WTC11 (cell line): ENCODE results near the gene TXNRD1. TPM values are rescaled to one million over a fixed set of nuclear protein-coding genes. Genes with fewer than 3 reads are reported as not detected.

ENCODE experiments used
- ATAC-seq: fragments of 200-7000 bp; cut with Tn5 transposase; 2 replicates; pipeline ENCODE4 v1.10.0; 2021; ENCODE audit warnings: mild to moderate bottlenecking, moderate library complexity
- CTCF ChIA-PET: fragments of 300-600 bp; sonication (Branson Sonifier 250); formaldehyde crosslinking; loops from one replicate; lab custom pipeline; 2021; ENCODE audit warnings: antibody characterized with exemption; lab: Charles Lee
- POLR2A ChIA-PET: fragments of 350-600 bp; sonication (Branson Sonifier 250); formaldehyde crosslinking; loops from one replicate; lab custom pipeline; 2021; ENCODE audit warnings: antibody characterized with exemption; lab: Charles Lee
- DNase-seq: peaks from one replicate; pipeline ENCODE4 v3.0.0; 2021; ENCODE audit warnings: low spot score
- H3K27ac Mint-ChIP-seq: 2 replicates; pipeline ENCODE4 v1.8.0; 2021; ENCODE audit warnings: mixed read lengths
- H3K27me3 Mint-ChIP-seq: 2 replicates; pipeline ENCODE4 v1.8.0; 2021; ENCODE audit warnings: low read depth, mild to moderate bottlenecking, moderate library complexity, mixed read lengths
- H3K36me3 Mint-ChIP-seq: 2 replicates; pipeline ENCODE4 v1.8.0; 2021; ENCODE audit warnings: mixed read lengths
- H3K4me1 Mint-ChIP-seq: 2 replicates; pipeline ENCODE4 v1.8.0; 2022; ENCODE audit warnings: mixed read lengths
- H3K4me3 Mint-ChIP-seq: 2 replicates; pipeline ENCODE4 v1.8.0; 2021; ENCODE audit warnings: mild to moderate bottlenecking, moderate library complexity, mixed read lengths
- H3K9me3 Mint-ChIP-seq: 2 replicates; pipeline ENCODE4 v1.8.0; 2021; ENCODE audit warnings: mixed read lengths
- ESRRA ChIP-seq: sonication (generic); formaldehyde crosslinking; IDR thresholded peaks from 2 replicates; pipeline ENCODE4 v1.8.1; 2022; ENCODE audit warnings: mild to moderate bottlenecking, missing genetic modification reagents, borderline replicate concordance
- ETV6 ChIP-seq: sonication (generic); formaldehyde crosslinking; IDR thresholded peaks from 2 replicates; pipeline ENCODE4 v1.8.1; 2022; ENCODE audit warnings: mild to moderate bottlenecking, missing genetic modification reagents
- FOXP1 ChIP-seq: sonication (generic); formaldehyde crosslinking; IDR thresholded peaks from 2 replicates; pipeline ENCODE4 v1.8.0; 2022; ENCODE audit warnings: missing genetic modification reagents, mild to moderate bottlenecking, moderate library complexity, borderline replicate concordance
- GABPB1 ChIP-seq: sonication (generic); formaldehyde crosslinking; IDR thresholded peaks from 2 replicates; pipeline ENCODE4 v1.8.1; 2023; ENCODE audit warnings: mild to moderate bottlenecking, missing genetic modification reagents
- HMGA2 ChIP-seq: fragments of 250-450 bp; sonication (Bioruptor Pico); IDR thresholded peaks from 2 replicates; pipeline ENCODE4 v1.4.0; 2021; ENCODE audit warnings: mild to moderate bottlenecking, moderate library complexity
- MYBL2 ChIP-seq: sonication (generic); formaldehyde crosslinking; IDR thresholded peaks from 2 replicates; pipeline ENCODE4 v1.8.1; 2023; ENCODE audit warnings: mild to moderate bottlenecking, moderate library complexity, missing genetic modification reagents
- NFATC4 ChIP-seq: fragments of 250-450 bp; sonication (Bioruptor Pico); IDR thresholded peaks from 2 replicates; pipeline ENCODE4 v1.9.0; 2021; ENCODE audit warnings: mild to moderate bottlenecking
- SMAD3 ChIP-seq: sonication (generic); formaldehyde crosslinking; IDR thresholded peaks from 2 replicates; pipeline ENCODE4 v1.8.0; 2022; ENCODE audit warnings: missing genetic modification reagents, mild to moderate bottlenecking, borderline replicate concordance
- SMAD4 ChIP-seq: sonication (generic); formaldehyde crosslinking; IDR thresholded peaks from 2 replicates; pipeline ENCODE4 v1.8.0; 2022; ENCODE audit warnings: mild to moderate bottlenecking, missing genetic modification reagents
- STAT6 ChIP-seq: sonication (generic); formaldehyde crosslinking; conservative IDR thresholded peaks from 2 replicates; pipeline ENCODE4 v1.8.1; 2023; ENCODE audit warnings: mild to moderate bottlenecking, low read depth, missing genetic modification reagents, moderate library complexity
- TEAD1 ChIP-seq: sonication (generic); formaldehyde crosslinking; IDR thresholded peaks from 2 replicates; pipeline ENCODE4 v1.8.0; 2022; ENCODE audit warnings: mild to moderate bottlenecking, missing genetic modification reagents
- TEAD4 ChIP-seq: sonication (generic); formaldehyde crosslinking; IDR thresholded peaks from 2 replicates; pipeline ENCODE4 v1.8.0; 2022; ENCODE audit warnings: mild to moderate bottlenecking, missing genetic modification reagents
- ZBTB21 ChIP-seq: sonication (generic); formaldehyde crosslinking; IDR thresholded peaks from 2 replicates; pipeline ENCODE4 v1.8.1; 2023; ENCODE audit warnings: mild to moderate bottlenecking, missing genetic modification reagents, borderline replicate concordance
- ZNF121 ChIP-seq: sonication (generic); formaldehyde crosslinking; IDR thresholded peaks from 2 replicates; pipeline ENCODE4 v1.8.0; 2023; ENCODE audit warnings: missing genetic modification reagents
- ZNF425 ChIP-seq: fragments of 250-450 bp; sonication (Bioruptor Pico); conservative IDR thresholded peaks from 2 replicates; pipeline ENCODE4 v1.9.0; 2021; ENCODE audit warnings: mild to moderate bottlenecking
- total RNA-seq: library from RNA; stranded (reverse); gene quantifications from 3 replicates; pipeline ENCODE4 v1.2.3, GENCODE V29; 2021
- TF ChIP-seq, protein P1 (sequence below): sonication (generic); formaldehyde crosslinking; IDR thresholded peaks from 2 replicates; pipeline ENCODE4 v1.8.0; 2023; ENCODE audit warnings: missing genetic modification reagents, mild to moderate bottlenecking, borderline replicate concordance
- TF ChIP-seq, protein P2 (sequence below): sonication (generic); formaldehyde crosslinking; IDR thresholded peaks from 2 replicates; pipeline ENCODE4 v1.8.1; 2023; ENCODE audit warnings: mild to moderate bottlenecking, missing genetic modification reagents, moderate library complexity
- TF ChIP-seq, protein P3 (sequence below): sonication (generic); formaldehyde crosslinking; IDR thresholded peaks from 2 replicates; pipeline ENCODE4 v1.8.0; 2023; ENCODE audit warnings: missing genetic modification reagents
- TF ChIP-seq, protein P4 (sequence below): sonication (generic); formaldehyde crosslinking; IDR thresholded peaks from 2 replicates; pipeline ENCODE4 v1.8.1; 2023; ENCODE audit warnings: mild to moderate bottlenecking, missing genetic modification reagents, moderate library complexity

The TXNRD1 gene
- total RNA-seq, 1 experiment from 2014 or later = 113 TPM

DNA sequence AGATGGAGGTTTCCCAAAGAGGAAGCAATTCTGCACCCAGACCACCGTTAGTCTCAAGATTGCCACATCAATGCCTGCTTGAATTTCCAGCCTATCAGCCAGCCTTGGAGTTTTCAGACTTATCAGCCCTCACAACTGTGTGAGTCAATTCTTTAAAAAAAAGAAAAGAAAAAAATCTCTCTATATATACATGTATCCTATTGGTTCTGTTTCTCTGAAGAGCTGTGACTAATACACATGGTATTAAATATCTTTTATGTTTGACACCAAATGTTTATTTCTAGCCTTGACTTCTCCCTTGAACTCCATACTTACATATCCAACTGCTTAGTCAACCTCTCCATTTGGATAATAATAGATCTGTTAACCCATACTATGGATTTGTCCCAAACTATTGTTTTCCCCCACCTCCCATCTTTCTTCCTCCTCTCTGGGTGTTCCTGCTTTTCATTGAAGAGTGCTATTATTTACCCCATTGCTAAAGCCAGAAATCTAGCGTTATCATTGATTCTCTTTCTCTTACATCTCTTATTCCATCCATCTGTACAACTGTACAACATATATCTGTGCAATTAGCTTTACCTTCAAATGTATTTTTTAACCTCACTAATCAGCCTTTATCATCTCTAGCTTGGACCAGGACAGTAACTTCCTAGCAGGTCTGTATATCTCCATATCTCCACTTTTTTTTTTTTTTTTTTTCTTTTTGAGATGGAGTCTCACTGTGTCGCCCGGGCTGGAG lies 65.3 kb downstream of the TXNRD1 start (continued):
- TF ChIP-seq ZNF425 = no peak
- TF ChIP-seq, all 79 proteins: peak for 0

DNA sequence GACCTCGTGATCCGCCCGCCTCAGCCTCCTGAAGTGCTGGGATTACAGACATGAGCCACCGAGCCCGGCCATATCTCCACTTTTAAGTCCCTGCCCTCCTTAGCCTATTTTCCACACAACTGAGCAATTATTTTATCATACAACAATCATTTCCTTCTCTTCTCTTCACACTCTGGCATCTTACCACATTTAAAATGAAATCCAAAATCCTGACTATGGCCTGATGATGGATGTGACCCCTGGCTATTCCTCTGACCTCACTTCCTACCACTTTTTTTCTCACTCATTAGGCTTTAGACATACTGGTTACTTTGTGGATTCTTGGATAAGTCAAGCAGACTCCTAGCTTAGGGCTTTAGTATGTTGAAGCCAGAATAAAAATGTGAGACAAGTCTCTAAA lies 66.1 kb downstream of the TXNRD1 start:
- peaks cover 16% of the 10 kb centered on the region for H3K4me1 Mint-ChIP-seq
- POLR2A ChIA-PET = no interaction called here
- no peaks in the 10 kb centered on the region for H3K36me3 Mint-ChIP-seq
- DNase-seq (no peak), ATAC-seq (no peak)
- peaks cover 7% of the 10 kb centered on the region; the same call in 1 of the 2 replicates for H3K9me3 Mint-ChIP-seq
- no peak for TF ChIP-seq STAT6 (CRISPR knock-in tag)
- TF ChIP-seq TEAD1 (CRISPR knock-in tag) = no peak
- TF ChIP-seq, protein P1, sequence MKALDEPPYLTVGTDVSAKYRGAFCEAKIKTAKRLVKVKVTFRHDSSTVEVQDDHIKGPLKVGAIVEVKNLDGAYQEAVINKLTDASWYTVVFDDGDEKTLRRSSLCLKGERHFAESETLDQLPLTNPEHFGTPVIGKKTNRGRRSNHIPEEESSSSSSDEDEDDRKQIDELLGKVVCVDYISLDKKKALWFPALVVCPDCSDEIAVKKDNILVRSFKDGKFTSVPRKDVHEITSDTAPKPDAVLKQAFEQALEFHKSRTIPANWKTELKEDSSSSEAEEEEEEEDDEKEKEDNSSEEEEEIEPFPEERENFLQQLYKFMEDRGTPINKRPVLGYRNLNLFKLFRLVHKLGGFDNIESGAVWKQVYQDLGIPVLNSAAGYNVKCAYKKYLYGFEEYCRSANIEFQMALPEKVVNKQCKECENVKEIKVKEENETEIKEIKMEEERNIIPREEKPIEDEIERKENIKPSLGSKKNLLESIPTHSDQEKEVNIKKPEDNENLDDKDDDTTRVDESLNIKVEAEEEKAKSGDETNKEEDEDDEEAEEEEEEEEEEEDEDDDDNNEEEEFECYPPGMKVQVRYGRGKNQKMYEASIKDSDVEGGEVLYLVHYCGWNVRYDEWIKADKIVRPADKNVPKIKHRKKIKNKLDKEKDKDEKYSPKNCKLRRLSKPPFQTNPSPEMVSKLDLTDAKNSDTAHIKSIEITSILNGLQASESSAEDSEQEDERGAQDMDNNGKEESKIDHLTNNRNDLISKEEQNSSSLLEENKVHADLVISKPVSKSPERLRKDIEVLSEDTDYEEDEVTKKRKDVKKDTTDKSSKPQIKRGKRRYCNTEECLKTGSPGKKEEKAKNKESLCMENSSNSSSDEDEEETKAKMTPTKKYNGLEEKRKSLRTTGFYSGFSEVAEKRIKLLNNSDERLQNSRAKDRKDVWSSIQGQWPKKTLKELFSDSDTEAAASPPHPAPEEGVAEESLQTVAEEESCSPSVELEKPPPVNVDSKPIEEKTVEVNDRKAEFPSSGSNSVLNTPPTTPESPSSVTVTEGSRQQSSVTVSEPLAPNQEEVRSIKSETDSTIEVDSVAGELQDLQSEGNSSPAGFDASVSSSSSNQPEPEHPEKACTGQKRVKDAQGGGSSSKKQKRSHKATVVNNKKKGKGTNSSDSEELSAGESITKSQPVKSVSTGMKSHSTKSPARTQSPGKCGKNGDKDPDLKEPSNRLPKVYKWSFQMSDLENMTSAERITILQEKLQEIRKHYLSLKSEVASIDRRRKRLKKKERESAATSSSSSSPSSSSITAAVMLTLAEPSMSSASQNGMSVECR (CRISPR knock-in tag) = no peak
- no peak for TF ChIP-seq GABPB1 (CRISPR knock-in tag)
- no peak for TF ChIP-seq FOXP1 (CRISPR knock-in tag)
- TF ChIP-seq MYBL2 (CRISPR knock-in tag) = no peak
- TF ChIP-seq, protein P2, sequence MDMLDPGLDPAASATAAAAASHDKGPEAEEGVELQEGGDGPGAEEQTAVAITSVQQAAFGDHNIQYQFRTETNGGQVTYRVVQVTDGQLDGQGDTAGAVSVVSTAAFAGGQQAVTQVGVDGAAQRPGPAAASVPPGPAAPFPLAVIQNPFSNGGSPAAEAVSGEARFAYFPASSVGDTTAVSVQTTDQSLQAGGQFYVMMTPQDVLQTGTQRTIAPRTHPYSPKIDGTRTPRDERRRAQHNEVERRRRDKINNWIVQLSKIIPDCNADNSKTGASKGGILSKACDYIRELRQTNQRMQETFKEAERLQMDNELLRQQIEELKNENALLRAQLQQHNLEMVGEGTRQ (CRISPR knock-in tag) = no peak
- no peak for TF ChIP-seq ZNF121 (CRISPR knock-in tag)
- no peak for TF ChIP-seq SMAD3 (CRISPR knock-in tag)
- TF ChIP-seq ZBTB21 = no peak
- no peak for TF ChIP-seq TEAD4 (CRISPR knock-in tag)
- CTCF ChIA-PET = no interaction called here
- H3K27me3 Mint-ChIP-seq = no peaks in the 10 kb centered on the region; the same call in 1 of the 2 replicates
- H3K27ac Mint-ChIP-seq = no peak overlapping the region
- no peak overlapping the region for H3K4me3 Mint-ChIP-seq

- ChIA-PET CTCF (no interaction called here), POLR2A (no interaction called here)
- ATAC-seq = no peak
- no peak for DNase-seq
- Mint-ChIP-seq H3K4me3 (no peak overlapping the region), H3K27me3 (no peaks in the 10 kb centered on the region; the same call in 1 of the 2 replicates), H3K4me1 (peaks cover 17% of the 10 kb centered on the region), H3K27ac (no peak overlapping the region), H3K9me3 (peaks cover 7% of the 10 kb centered on the region; the same call in 1 of the 2 replicates), H3K36me3 (no peaks in the 10 kb centered on the region)
- TF ChIP-seq SMAD4 (no peak), ETV6 (no peak), ESRRA (CRISPR knock-in tag) (no peak), HMGA2 (CRISPR knock-in tag) (no peak), NFATC4 (CRISPR knock-in tag) (no peak)
- TF ChIP-seq, protein P3, sequence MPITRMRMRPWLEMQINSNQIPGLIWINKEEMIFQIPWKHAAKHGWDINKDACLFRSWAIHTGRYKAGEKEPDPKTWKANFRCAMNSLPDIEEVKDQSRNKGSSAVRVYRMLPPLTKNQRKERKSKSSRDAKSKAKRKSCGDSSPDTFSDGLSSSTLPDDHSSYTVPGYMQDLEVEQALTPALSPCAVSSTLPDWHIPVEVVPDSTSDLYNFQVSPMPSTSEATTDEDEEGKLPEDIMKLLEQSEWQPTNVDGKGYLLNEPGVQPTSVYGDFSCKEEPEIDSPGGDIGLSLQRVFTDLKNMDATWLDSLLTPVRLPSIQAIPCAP = no peak
- TF ChIP-seq, protein P4, sequence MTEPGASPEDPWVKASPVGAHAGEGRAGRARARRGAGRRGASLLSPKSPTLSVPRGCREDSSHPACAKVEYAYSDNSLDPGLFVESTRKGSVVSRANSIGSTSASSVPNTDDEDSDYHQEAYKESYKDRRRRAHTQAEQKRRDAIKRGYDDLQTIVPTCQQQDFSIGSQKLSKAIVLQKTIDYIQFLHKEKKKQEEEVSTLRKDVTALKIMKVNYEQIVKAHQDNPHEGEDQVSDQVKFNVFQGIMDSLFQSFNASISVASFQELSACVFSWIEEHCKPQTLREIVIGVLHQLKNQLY (CRISPR knock-in tag) = no peak
- TF ChIP-seq, protein P2 (CRISPR knock-in tag) = no peak
Observed at GRCh38 chr12:104282109-104282508, 66.5 kb downstream of the TXNRD1 start.
